Activated naive CD8-positive, alpha-beta T cell treated with anti-CD3 and anti-CD28 coated beads for 36 hours (primary cell): ENCODE results near the gene E2F2. TPM values are rescaled to one million over a fixed set of nuclear protein-coding genes. Genes with fewer than 3 reads are reported as not detected.
"Not testable (repeated sequence)": the region's sequence is repeated elsewhere in the genome, so short reads cannot be mapped to it uniquely, and the experiment has no call there.

Experiments used
- DNase-seq: peaks from one replicate; pipeline ENCODE4 v3.0.0; 2021
- H3K27ac Mint-ChIP-seq: one replicate; pipeline ENCODE4 v1.8.0; 2022; ENCODE audit warnings: mild to moderate bottlenecking, moderate library complexity, mixed read lengths
- H3K27me3 Mint-ChIP-seq: one replicate; pipeline ENCODE4 v1.8.0; 2022; ENCODE audit warnings: mild to moderate bottlenecking, mixed read lengths
- H3K36me3 Mint-ChIP-seq: one replicate; pipeline ENCODE4 v1.8.0; 2021; ENCODE audit warnings: mild to moderate bottlenecking, mixed read lengths
- H3K4me1 Mint-ChIP-seq: one replicate; pipeline ENCODE4 v1.8.0; 2021; ENCODE audit warnings: mixed read lengths
- H3K4me3 Mint-ChIP-seq: one replicate; pipeline ENCODE4 v1.8.0; 2022; ENCODE audit warnings: mild to moderate bottlenecking, moderate library complexity, mixed read lengths
- H3K9me3 Mint-ChIP-seq: one replicate; pipeline ENCODE4 v1.8.0; 2022; ENCODE audit warnings: mixed read lengths
- total RNA-seq, 2 experiments: library from RNA; stranded (reverse); gene quantifications; one replicate each; pipeline ENCODE4 v1.2.3, GENCODE V29; 2021

E2F2 gene
- total RNA-seq, 2 experiments from 2014 or later, result 36.1 to 37.5 TPM

DNA sequence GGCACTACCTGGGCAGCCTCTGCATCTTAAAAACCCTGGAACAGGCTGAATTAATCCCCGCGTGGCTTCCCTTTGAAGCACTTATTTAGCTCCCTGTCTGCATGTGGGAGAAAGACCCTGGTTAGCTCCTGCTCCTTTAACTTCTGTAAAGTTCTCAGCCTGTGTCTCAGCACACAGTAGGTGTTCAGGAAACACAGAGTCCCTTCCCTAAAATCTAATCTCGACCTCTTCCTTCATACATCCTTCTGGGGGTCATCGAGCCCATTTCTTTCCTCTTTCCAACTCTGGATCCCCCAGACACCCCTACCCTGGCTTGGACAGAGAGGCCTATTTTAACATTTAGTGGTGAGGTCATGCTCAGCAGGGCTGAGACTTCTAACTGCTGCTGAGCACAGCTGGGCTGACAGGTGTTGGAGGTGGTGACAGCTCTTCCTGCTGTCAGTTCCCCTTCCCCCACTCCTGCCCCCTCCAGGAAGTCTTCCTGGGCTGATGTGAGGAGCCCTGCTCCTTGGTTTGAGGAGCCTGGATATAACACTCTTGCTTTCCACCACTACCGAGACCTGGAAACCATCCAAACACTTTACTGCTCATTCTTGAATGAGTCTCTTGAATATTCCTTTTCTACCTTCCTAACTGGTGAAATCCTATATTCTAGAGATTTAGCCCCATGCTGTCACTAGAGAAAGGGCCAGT is 5.3 kb downstream of the E2F2 start:
- DNase-seq, result no peak
- H3K9me3 Mint-ChIP-seq, result no peaks in the 10 kb centered on the region
- peaks cover 63% of the 10 kb centered on the region for H3K36me3 Mint-ChIP-seq
- peak overlapping the region; percentile 49 for H3K27ac Mint-ChIP-seq
- H3K27me3 Mint-ChIP-seq, result peaks cover 7% of the 10 kb centered on the region
- peak overlapping the region; percentile 55 for H3K4me3 Mint-ChIP-seq
- H3K4me1 Mint-ChIP-seq, result peaks cover 54% of the 10 kb centered on the region

DNA sequence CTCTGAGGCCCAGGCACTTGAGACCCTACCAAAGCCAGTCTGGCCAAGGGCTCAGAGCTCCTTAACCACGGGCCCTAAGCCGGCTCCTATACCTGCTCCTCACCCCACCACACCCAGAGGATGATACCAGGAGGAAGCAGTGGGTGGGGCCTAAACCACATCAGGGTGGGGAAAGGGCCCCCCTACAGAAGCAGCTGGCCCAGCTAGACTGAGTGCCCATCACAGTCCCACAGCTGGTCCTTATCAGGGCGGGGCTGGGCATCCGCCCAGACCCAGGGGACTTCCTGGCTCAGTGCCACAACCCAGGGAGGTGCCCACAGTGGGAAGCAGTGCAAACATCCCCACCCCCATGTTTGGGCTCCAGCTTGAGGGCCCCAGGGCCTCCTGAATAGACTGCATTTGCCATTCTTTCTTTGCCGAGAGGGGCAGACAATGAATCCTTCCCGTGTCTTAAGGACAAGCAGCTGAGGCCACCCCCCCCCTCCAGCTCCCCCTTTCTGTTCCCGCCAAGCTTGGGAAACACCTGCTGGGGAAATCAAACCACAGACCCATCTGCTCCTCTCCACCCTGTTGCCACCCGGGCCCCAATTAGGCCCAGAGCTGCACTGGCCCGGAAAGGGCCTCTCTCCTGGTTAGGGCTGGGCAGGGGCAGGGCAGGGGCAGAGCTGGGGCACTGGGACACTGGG is 6.2 kb downstream of the E2F2 start:
- Mint-ChIP-seq H3K4me3 (peak overlapping the region; percentile 29), H3K4me1 (peaks cover 54% of the 10 kb centered on the region), H3K27me3 (peaks cover 2% of the 10 kb centered on the region), H3K27ac (no peak overlapping the region), H3K9me3 (no peaks in the 10 kb centered on the region), H3K36me3 (peaks cover 58% of the 10 kb centered on the region)
- DNase-seq, result no peak

DNA sequence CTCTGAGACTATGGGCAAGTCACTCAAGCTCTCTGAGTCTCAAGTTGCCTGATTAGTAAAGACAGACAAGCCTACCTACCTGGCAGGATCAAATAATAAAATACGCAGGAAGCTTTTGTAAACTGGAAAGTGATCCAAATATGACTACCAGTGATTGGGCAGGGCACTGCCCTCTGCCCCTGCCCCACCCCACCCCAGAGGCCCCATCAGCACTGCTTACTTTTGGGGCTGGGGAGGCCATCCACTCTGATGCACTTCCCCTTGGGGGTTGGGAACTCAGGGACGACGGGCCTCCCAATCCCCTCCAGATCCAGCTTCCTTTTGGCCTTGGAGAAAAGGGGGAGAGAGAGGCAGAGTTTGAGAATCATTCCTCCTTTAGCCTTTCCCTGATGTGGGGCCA is 6.9 kb downstream of the E2F2 start:
- H3K27me3 Mint-ChIP-seq, result no peaks in the 10 kb centered on the region
- no peak overlapping the region for H3K4me3 Mint-ChIP-seq
- peaks cover 48% of the 10 kb centered on the region for H3K4me1 Mint-ChIP-seq
- no peaks in the 10 kb centered on the region for H3K9me3 Mint-ChIP-seq
- peaks cover 53% of the 10 kb centered on the region for H3K36me3 Mint-ChIP-seq
- DNase-seq, result no peak
- no peak overlapping the region for H3K27ac Mint-ChIP-seq

DNA sequence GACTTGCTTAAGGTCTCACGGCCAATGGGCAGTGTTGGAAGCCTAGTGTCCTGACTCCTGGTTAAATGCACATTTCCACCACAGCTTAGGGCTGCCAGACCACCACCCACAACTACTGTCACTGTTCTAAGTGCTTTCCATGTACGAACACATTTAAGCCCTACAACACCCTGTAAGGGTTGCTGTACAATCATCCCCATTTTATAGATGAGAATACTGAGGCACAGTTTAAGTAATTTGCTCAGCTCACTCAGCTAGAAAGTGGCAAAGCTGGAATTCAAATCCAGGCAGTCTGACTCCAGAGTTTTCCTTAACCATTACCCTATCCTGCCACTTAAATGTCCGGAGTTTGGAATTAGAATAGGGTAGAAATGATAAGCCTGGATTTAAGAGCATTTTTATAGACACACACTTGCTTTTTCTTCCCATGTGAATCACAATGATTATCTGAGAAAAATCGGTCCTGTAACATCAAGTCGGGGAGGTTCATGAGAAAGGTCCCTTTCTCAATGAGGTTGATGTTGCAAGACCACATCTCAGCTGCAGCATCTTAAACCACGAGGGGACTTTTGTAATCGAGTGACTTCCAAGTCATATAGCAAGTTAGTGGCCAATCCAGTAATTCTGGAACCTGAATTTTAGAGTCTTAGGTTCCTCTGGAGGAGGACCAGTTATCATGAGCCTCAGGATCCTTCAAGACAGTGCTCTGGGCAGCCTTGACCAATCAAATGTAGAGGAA is 8.6 kb downstream of the E2F2 start:
- Mint-ChIP-seq H3K4me3 (no peak overlapping the region), H3K27ac (peak overlapping the region; percentile 45), H3K9me3 (no peaks in the 10 kb centered on the region), H3K36me3 (peaks cover 54% of the 10 kb centered on the region), H3K27me3 (no peaks in the 10 kb centered on the region), H3K4me1 (peaks cover 33% of the 10 kb centered on the region)
- DNase-seq, result no peak

DNA sequence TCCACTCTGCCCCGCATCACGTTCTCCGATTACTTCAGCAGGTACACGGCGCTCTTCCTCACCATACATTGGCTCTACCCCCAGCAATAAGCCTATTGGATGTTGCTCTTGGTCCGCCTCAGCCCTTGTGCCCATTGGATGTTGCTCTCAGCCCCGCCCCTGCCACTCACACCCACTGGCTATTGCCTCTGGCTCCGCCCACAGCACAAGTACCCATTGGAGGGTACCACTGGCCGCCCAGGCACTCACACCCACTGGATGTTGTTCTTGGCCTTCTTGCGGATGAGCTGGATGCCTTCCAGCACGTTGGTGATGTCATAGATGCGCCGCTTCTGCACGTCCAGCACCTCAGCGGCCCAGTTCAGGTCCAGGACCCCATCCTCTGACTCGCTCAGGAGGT is 9.4 kb downstream of the E2F2 start:
- H3K4me1 Mint-ChIP-seq, result peaks cover 25% of the 10 kb centered on the region
- H3K36me3 Mint-ChIP-seq, result peaks cover 54% of the 10 kb centered on the region
- H3K27ac Mint-ChIP-seq, result no peak overlapping the region
- DNase-seq, result no peak
- H3K9me3 Mint-ChIP-seq, result no peaks in the 10 kb centered on the region
- H3K27me3 Mint-ChIP-seq, result no peaks in the 10 kb centered on the region
- H3K4me3 Mint-ChIP-seq, result no peak overlapping the region

DNA sequence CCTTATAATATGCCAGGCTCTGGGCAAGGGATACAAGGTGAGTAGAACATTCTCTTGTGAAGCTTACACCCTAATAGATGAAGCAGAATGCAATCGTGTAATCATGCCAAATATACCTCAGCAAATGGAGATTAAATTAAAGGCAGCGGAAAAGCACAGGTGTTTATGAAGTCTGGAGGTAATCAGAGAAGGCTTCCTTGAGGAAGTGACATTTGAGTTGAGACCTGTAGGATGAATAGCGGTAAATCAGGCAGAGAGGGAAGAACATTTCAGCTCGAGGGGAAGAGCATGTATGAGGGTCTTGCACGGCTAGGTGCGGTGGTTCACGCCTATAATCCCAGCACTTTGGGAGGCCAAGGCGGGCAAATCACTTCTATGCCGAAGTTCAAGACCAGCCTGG is 13.5 kb downstream of the E2F2 start:
- H3K9me3 Mint-ChIP-seq, result no peaks in the 10 kb centered on the region
- no peak overlapping the region for H3K4me3 Mint-ChIP-seq
- no peak for DNase-seq
- no peak overlapping the region for H3K27ac Mint-ChIP-seq
- H3K4me1 Mint-ChIP-seq, result peaks cover 2% of the 10 kb centered on the region
- no peaks in the 10 kb centered on the region for H3K27me3 Mint-ChIP-seq
- peaks cover 48% of the 10 kb centered on the region for H3K36me3 Mint-ChIP-seq

DNA sequence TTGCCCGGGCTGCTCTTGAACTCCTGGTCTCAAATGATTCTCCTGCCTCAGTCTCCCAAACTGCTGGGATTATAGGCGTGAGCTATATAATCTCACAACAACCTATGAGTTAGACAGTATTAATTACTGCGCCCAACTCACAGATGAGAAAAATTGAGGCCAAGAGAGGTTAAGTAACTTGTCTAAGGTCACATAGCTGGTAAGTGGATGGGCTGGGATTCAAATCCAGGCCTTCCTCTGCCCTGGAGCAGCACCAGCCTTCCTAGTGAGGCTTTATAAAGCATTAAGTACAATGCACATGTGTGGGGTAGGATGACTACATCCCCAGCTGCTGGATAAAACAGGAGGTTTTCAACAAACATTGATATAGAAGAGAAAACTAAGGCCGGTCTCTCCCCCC is 15.1 kb downstream of the E2F2 start:
- H3K4me1 Mint-ChIP-seq, result no peaks in the 10 kb centered on the region
- no peaks in the 10 kb centered on the region for H3K9me3 Mint-ChIP-seq
- DNase-seq, result no peak
- H3K27me3 Mint-ChIP-seq, result no peaks in the 10 kb centered on the region
- H3K4me3 Mint-ChIP-seq, result no peak overlapping the region
- H3K27ac Mint-ChIP-seq, result no peak overlapping the region
- peaks cover 40% of the 10 kb centered on the region for H3K36me3 Mint-ChIP-seq

DNA sequence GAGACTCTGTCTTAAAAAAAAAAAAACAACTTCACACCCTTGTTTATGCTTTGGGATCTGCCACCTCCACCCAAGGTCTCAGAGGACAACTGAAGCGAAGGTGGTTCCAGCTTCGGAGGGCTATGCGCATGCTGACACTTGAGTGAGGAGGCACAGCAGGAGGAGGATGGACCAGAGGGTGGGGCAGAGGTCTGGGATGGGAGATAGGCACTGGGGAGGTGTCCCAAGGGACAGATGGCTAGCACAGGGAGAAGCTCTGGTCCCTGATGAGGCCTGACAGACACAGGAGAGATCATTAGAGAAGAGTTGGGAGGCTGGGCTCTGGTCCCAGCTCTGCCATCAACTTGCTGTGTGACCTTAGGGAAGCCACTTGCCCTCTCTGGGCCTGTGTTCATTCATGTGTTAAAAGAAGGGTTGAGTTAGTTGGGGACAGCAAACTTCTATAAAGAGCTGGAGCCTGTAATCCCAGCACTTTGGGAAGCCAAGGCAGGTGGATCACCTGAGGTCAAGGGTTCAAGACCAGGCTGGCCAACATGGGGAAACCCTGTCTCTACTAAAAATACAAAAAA is 16.8 kb downstream of the E2F2 start:
- no peak for DNase-seq
- no peaks in the 10 kb centered on the region for H3K4me1 Mint-ChIP-seq
- H3K9me3 Mint-ChIP-seq, result no peaks in the 10 kb centered on the region
- no peak overlapping the region for H3K27ac Mint-ChIP-seq
- H3K36me3 Mint-ChIP-seq, result peaks cover 51% of the 10 kb centered on the region
- H3K27me3 Mint-ChIP-seq, result no peaks in the 10 kb centered on the region
- no peak overlapping the region for H3K4me3 Mint-ChIP-seq

DNA sequence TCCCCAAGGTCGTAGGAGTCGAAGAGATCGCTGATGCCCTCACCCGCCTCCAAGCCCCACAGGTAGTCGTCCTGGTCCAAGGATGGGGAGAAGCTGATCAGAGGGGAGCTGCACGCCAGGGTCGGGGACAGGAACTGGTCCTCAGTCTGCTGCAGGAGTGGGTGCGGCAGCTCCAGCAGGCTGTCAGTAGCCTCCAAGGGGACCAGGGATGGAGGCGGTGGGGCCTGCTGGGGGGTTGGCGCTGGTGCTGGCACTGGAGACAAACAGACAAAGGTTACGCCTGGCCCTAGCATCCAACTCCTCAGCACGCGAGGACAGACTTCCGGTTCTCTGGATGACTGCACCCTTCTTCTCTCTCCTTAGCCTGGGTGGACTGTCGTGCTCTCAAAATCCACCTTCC is 21.1 kb downstream of the E2F2 start:
- DNase-seq, result no peak
- H3K9me3 Mint-ChIP-seq, result no peaks in the 10 kb centered on the region
- H3K27ac Mint-ChIP-seq, result no peak overlapping the region
- H3K4me1 Mint-ChIP-seq, result no peaks in the 10 kb centered on the region
- no peak overlapping the region for H3K4me3 Mint-ChIP-seq
- no peaks in the 10 kb centered on the region for H3K27me3 Mint-ChIP-seq
- peaks cover 33% of the 10 kb centered on the region for H3K36me3 Mint-ChIP-seq

DNA sequence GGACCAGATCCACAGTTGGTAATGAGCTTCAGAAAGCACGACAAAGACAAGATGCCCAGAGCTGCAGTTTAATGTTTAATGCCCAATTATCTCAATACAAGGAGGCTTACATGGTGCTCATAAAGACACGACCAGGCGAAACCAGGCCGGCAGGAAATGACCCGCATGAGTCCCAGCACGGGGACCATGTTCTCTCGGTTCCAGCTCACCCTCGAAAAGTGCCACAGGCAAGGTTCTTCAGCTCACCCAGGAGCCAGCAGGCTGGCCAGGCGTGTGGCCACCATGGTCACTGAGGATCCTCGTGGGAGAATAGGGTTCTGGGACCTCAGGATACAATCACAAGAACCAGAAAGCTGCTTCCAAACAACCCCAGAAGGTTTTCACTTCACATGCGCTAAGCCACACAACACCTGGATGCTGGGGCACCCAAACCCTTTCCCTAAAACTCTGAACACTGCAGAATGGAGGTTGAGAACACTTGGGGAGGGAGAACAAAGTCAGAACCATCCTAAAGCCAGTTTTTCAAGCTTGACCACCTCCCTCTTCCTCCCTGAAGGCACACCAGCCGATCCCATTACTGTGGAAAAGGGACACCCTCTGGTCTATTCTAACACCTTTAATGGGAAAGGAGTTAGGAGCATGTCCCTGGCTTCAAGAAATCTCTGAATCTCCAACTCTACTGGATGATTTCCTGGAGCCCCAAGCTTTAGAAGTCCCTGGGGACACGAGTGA is 24.5 kb downstream of the E2F2 start:
- Mint-ChIP-seq H3K4me3 (no peak overlapping the region), H3K36me3 (peaks cover 17% of the 10 kb centered on the region), H3K27me3 (no peaks in the 10 kb centered on the region), H3K4me1 (no peaks in the 10 kb centered on the region), H3K27ac (no peak overlapping the region), H3K9me3 (no peaks in the 10 kb centered on the region)
- no peak for DNase-seq

DNA sequence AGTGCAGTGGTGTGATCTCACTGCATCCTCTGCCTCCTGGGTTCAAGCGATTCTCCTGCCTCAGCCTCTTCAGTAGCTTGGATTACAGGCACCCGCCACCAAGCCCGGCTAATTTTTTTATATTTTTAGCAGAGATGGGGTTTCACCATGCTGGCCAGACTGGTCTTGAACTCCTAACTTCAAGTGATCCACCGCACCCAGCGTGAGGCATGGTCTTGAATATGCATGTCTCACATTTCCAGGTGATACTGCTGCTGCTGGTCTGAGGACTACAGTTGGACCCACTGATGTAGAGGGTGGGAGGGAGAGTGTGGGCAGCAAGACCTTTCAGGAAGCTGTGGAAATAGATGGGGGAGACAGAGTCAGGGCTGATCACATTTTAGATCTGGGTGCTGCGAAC is 25.2 kb downstream of the E2F2 start:
- peak overlapping the region; percentile 48 for H3K27ac Mint-ChIP-seq
- no peaks in the 10 kb centered on the region for H3K9me3 Mint-ChIP-seq
- H3K4me1 Mint-ChIP-seq, result no peaks in the 10 kb centered on the region
- H3K27me3 Mint-ChIP-seq, result no peaks in the 10 kb centered on the region
- peaks cover 16% of the 10 kb centered on the region for H3K36me3 Mint-ChIP-seq
- DNase-seq, result no peak
- H3K4me3 Mint-ChIP-seq, result no peak overlapping the region

DNA sequence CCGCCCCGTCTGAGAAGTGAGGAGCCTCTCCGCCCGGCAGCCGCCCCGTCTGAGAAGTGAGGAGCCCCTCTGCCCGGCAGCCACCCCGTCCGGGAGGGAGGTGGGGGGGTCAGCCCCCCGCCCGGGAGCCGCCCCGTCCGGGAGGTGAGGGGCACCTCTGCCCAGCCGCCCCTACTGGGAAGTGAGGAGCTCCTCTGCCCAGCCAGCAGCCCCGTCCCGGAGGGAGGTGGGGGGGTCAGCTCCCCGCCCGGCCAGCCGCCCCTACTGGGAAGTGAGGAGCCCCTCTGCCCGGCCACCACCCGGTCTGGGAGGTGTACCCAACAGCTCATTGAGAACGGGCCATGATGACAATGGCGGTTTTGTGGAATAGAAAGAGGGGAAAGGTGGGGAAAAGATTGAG is 26.9 kb downstream of the E2F2 start:
- H3K36me3 Mint-ChIP-seq, H3K4me1 Mint-ChIP-seq, H3K27me3 Mint-ChIP-seq, H3K4me3 Mint-ChIP-seq, DNase-seq, H3K9me3 Mint-ChIP-seq, H3K27ac Mint-ChIP-seq: not testable (repeated sequence)

DNA sequence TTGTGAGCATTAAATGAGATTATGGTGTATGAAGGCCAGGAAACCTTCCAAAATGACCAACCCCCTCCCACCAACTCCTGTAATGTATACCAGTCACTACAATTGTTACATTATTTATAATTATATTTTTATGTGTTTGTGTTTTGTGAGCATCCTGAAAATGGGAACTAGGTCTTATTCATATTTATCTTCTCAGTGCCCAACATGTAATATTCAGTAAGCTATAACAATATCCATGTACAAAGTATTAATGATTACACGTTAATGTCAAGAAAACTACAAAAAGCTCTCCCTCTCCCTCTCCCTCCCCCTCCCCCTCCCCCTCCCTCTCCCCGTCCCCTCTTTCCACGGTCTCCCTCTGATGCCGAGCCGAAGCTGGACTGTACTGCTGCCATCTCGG is 28.1 kb downstream of the E2F2 start:
- no peak overlapping the region for H3K4me3 Mint-ChIP-seq
- H3K9me3 Mint-ChIP-seq, result no peaks in the 10 kb centered on the region
- no peaks in the 10 kb centered on the region for H3K4me1 Mint-ChIP-seq
- no peaks in the 10 kb centered on the region for H3K27me3 Mint-ChIP-seq
- H3K27ac Mint-ChIP-seq, result no peak overlapping the region
- DNase-seq, result no peak
- no peaks in the 10 kb centered on the region for H3K36me3 Mint-ChIP-seq

DNA sequence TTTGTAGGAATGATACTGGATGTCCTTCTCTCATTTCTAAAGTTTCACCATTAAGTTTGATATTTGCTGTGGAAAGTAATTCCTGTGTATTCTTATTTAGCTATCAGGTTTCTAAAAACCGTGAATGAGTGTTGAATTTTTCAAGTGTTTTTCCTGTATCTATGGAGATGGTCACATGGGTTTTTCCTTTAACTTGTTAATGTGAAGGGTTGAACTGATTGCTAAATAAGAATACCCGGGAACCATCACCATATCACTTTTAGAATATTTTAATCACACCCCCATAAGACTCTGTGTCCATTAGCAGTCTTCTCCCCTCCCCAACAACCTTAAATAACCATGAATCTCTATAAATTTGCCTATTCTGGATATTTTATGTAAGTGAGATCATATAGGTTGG is 30.6 kb downstream of the E2F2 start:
- no peak overlapping the region for H3K4me3 Mint-ChIP-seq

More for the DNA sequence above, 30.6 kb downstream of the E2F2 start:
- H3K27ac Mint-ChIP-seq, result no peak overlapping the region
- H3K27me3 Mint-ChIP-seq, result no peaks in the 10 kb centered on the region
- no peaks in the 10 kb centered on the region for H3K4me1 Mint-ChIP-seq
- DNase-seq, result no peak
- no peaks in the 10 kb centered on the region for H3K9me3 Mint-ChIP-seq
- H3K36me3 Mint-ChIP-seq, result no peaks in the 10 kb centered on the region
